Astrocyte of the cerebellum (primary cell): ENCODE results near the gene NSUN2.

Experiments used
- DNase-seq: peaks from one replicate; pipeline ENCODE4 v3.0.0-alpha.2; 2011; ENCODE audit warnings: low read depth
- H3K4me3 ChIP-seq: 2 replicates; pipeline ENCODE4 v1.5.1; 2011; ENCODE audit warnings: mild to moderate bottlenecking, low read depth, low read length, moderate library complexity
- CTCF ChIP-seq: IDR thresholded peaks from 2 replicates; pipeline ENCODE4 v1.5.1; 2012; ENCODE audit warnings: low read length, low read depth, moderate library complexity, mild to moderate bottlenecking; ENCODE audit errors: missing control alignments
- in situ Hi-C: cut with HindIII; loops from 2 replicates; pipeline ENCODE4 v1.10.0; 2017; ENCODE audit warnings: low sequenced_read_pairs

NSUN2 gene

GRCh38 chr5:6567068-6567467 is 65.8 kb downstream of the NSUN2 start:
- no peak for TF ChIP-seq CTCF
- DNase-seq, result no peak
- in situ Hi-C loops, result no loop called here
- no peak overlapping the region for H3K4me3 ChIP-seq

- TF ChIP-seq CTCF, result no peak
- H3K4me3 ChIP-seq, result no peak overlapping the region
- no peak for DNase-seq
- in situ Hi-C loops, result no loop called here
Observed at GRCh38 chr5:6565492-6565891, 67.4 kb downstream of the NSUN2 start.

GRCh38 chr5:6557807-6558575 is 74.9 kb downstream of the NSUN2 start:
- in situ Hi-C loops, result no loop called here
- H3K4me3 ChIP-seq, result no peak overlapping the region
- TF ChIP-seq CTCF, result no peak
- no peak for DNase-seq

- no peak overlapping the region for H3K4me3 ChIP-seq
- in situ Hi-C loops, result no loop called here
- TF ChIP-seq CTCF, result no peak
- DNase-seq, result no peak
Observed at GRCh38 chr5:6556802-6557102, 76.1 kb downstream of the NSUN2 start.

- in situ Hi-C loops, result no loop called here
- DNase-seq, result peak; percentile 33
- TF ChIP-seq CTCF, result no peak
- no peak overlapping the region for H3K4me3 ChIP-seq
Observed at GRCh38 chr5:6556089-6556801, 76.6 kb downstream of the NSUN2 start.

- TF ChIP-seq CTCF, result no peak
- in situ Hi-C loops, result no loop called here
- no peak overlapping the region for H3K4me3 ChIP-seq
- no peak for DNase-seq
Observed at GRCh38 chr5:6554812-6555211, 78.0 kb downstream of the NSUN2 start.
